GM19023 (cell line): ENCODE measurements around the gene CST2.
"Not testable (repeated sequence)": the region's sequence is repeated elsewhere in the genome, so short reads cannot be mapped to it uniquely, and the experiment has no call there.

ENCODE experiments used
- ATAC-seq: cut with Tn5 transposase; IDR thresholded peaks from one replicate; pipeline ENCODE4 v1.9.1; 2021; ENCODE audit warnings: mild to moderate bottlenecking, moderate library complexity; ENCODE audit not compliant: unreplicated experiment

Gene CST2

GRCh38 chr20:23826541-23827021 is at the start of gene CST2:
TSS of gene CST2 (minus strand) at chr20:23826729. CDS start at chr20:23826660, 69 bp downstream.
- ATAC-seq = no peak

- no peak for ATAC-seq
These were observed 49.2 kb upstream of the CST2 start for GRCh38 chr20:23875606-23876237.

GRCh38 chr20:23874747-23875146 is 48.2 kb upstream of the CST2 start:
- ATAC-seq = no peak

- no peak for ATAC-seq
These were observed 47.0 kb upstream of the CST2 start for GRCh38 chr20:23873370-23874015.

GRCh38 chr20:23872065-23872464 is 45.5 kb upstream of the CST2 start:
- no peak for ATAC-seq

GRCh38 chr20:23870461-23870860 is 43.9 kb upstream of the CST2 start:
- ATAC-seq = no peak

- ATAC-seq = no peak
These were observed 43.0 kb upstream of the CST2 start for GRCh38 chr20:23869520-23869919.

GRCh38 chr20:23868321-23868720 is 41.8 kb upstream of the CST2 start:
- ATAC-seq = no peak

- no peak for ATAC-seq
These were observed 40.7 kb upstream of the CST2 start for GRCh38 chr20:23867152-23867776.

GRCh38 chr20:23860771-23861170 is 34.2 kb upstream of the CST2 start:
- ATAC-seq = not testable (repeated sequence)

- ATAC-seq = no peak
These were observed 31.6 kb upstream of the CST2 start for GRCh38 chr20:23857962-23858595.

GRCh38 chr20:23856736-23857135 is 30.2 kb upstream of the CST2 start:
- ATAC-seq = no peak

GRCh38 chr20:23856226-23856625 is 29.7 kb upstream of the CST2 start:
- ATAC-seq = no peak

GRCh38 chr20:23841693-23842092 is 15.2 kb upstream of the CST2 start:
- no peak for ATAC-seq

GRCh38 chr20:23835716-23836115 is 9.2 kb upstream of the CST2 start:
- no peak for ATAC-seq

GRCh38 chr20:23832775-23833513 is 6.4 kb upstream of the CST2 start:
- ATAC-seq = no peak

- ATAC-seq = not testable (repeated sequence)
These were observed 5.4 kb upstream of the CST2 start for GRCh38 chr20:23831961-23832360.

- ATAC-seq = no peak
These were observed 2.8 kb downstream of the CST2 start for GRCh38 chr20:23823621-23824324.

- ATAC-seq = no peak
These were observed 3.4 kb downstream of the CST2 start for GRCh38 chr20:23823111-23823510.

- ATAC-seq = no peak
These were observed 6.0 kb downstream of the CST2 start for GRCh38 chr20:23820493-23820892.
